ENCODE measurements around the gene FBXO5. TPM values are rescaled to one million over a fixed set of nuclear protein-coding genes. Genes with fewer than 3 reads are reported as not detected.

Gene FBXO5
- total and polyA plus RNA-seq, 9 of the 15 experiments (the other 6 are each of a cell fraction or from before 2014, with no cell fraction given) = 17.8 to 89.3 (median 62.9) TPM

- TF ChIP-seq BDP1 (IDR thresholded peaks at IDR 0.05; ENCODE audit: insufficient read depth, insufficient read length) (no peak), ZFX (CRISPR knock-in tag; IDR thresholded peaks at IDR 0.05) (peak; percentile 87), TCF7L2 (IDR thresholded peaks at IDR 0.05; ENCODE audit: low read depth, low read length) (no peak; the same call in 1 of the 2 replicates), ATF7 (IDR thresholded peaks at IDR 0.05) (peak; percentile 50; the same call in 1 of the 2 replicates), NELFE (IDR thresholded peaks at IDR 0.05; ENCODE audit: insufficient read depth, insufficient read length) (peak; percentile 20), TAL1 (IDR thresholded peaks at IDR 0.05) (no peak), RBBP5 (IDR thresholded peaks at IDR 0.05; ENCODE audit: borderline replicate concordance, insufficient read depth, low read length, poor library complexity, severe bottlenecking) (peak; percentile 83), ZNF398 (CRISPR knock-in tag; IDR thresholded peaks at IDR 0.05) (no peak), BCLAF1 (IDR thresholded peaks at IDR 0.05; ENCODE audit: borderline replicate concordance in 1 of 2, control insufficient read depth in 1 of 2, low read depth in 2 of 2, low read length in 1 of 2) (no peak; a peak in 1 of 4 replicates), PYGO2 (tag; IDR thresholded peaks at IDR 0.05) (no peak), ZNF121 (CRISPR knock-in tag; conservative IDR thresholded peaks at IDR 0.05) (no peak), ZNF436 (CRISPR knock-in tag; IDR thresholded peaks at IDR 0.05) (no peak), STAG1 (CRISPR knock-in tag; IDR thresholded peaks at IDR 0.05; ENCODE audit: borderline replicate concordance) (no peak), SNAPC5 (CRISPR knock-in tag; IDR thresholded peaks at IDR 0.05) (no peak), ZNF280A (IDR thresholded peaks at IDR 0.05; ENCODE audit: low read depth, partially characterized antibody) (no peak), EZH2 (IDR thresholded peaks at IDR 0.05; ENCODE audit: borderline replicate concordance, low read depth, low read length) (no peak)
These were observed 19.9 kb upstream of the FBXO5 start, which contains the start of gene MTRF1L (continued) for GRCh38 chr6:153002613-153003365.
